ENCODE results near the gene RAB5IF.

GRCh38 chr20:36613974-36614373 lies 8.4 kb downstream of the RAB5IF start:
- TF ChIP-seq CTCF (IDR thresholded peaks at IDR 0.05) = no peak
- TF ChIP-seq POLR2A (IDR thresholded peaks at IDR 0.05) = no peak
